Stomach (tissue), 4 donors: Measurements from ENCODE around the gene HDAC3.
A peak's percentile ranks its signal among the peaks of the same experiment; 100 is the strongest.

Experiments used
- EP300 ChIP-seq: sonication (generic); formaldehyde crosslinking; IDR thresholded peaks from one replicate; pipeline ENCODE4 v1.6.1; 2017; ENCODE audit warnings: antibody characterized with exemption
- POLR2A ChIP-seq, 4 donors: fragments of 450-650 bp; IDR thresholded peaks; one replicate each; pipeline ENCODE4 v1.6.1; 2016; ENCODE audit warnings: antibody characterized with exemption in 4 of 4, control low read depth in 2 of 4, mild to moderate bottlenecking in 1 of 4, moderate library complexity in 1 of 4
- POLR2AphosphoS5 ChIP-seq, 3 donors: sonication (generic); formaldehyde crosslinking; IDR thresholded peaks; one replicate each; pipeline ENCODE4 v1.6.1; 2016; ENCODE audit warnings: antibody characterized with exemption in 3 of 3
- TF ChIP-seq, protein P1 (sequence below), 7 experiments: fragments of 450-650 bp in 4 of 7; fragments of 200-600 bp in 3 of 7; sonication (generic) in 3 of 7; IDR thresholded peaks; one replicate each; pipeline ENCODE4 v1.5.1; 2016 to 2019; ENCODE audit warnings: antibody characterized with exemption in 7 of 7, control low read depth in 2 of 7, mild to moderate bottlenecking in 1 of 7

DNA sequence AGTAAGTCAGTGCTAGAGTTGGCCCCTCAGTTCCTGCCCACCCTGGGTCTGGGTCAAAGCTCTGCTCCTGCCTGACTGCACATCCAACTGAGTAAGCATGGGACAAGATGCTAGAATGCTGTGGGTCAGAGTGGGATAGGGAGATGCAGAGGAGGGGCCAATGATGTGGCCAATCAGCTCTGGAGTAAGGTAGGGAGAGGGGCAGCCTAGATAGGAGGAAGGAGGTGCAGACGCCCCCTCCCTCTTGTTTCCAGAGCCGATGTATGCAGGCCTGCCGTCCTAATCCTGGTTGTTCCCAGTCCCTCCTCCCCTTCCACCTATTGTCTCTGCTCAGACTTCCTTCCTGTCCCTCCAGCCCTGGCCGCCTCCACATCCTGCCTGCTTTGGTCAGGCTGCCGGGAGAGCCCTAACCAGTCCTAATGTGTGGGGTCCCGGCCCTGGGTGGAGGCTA, 44.1 kb upstream of the HDAC3 start:
- TF ChIP-seq POLR2A (IDR thresholded peaks at IDR 0.05): no peak
- TF ChIP-seq, protein P1, sequence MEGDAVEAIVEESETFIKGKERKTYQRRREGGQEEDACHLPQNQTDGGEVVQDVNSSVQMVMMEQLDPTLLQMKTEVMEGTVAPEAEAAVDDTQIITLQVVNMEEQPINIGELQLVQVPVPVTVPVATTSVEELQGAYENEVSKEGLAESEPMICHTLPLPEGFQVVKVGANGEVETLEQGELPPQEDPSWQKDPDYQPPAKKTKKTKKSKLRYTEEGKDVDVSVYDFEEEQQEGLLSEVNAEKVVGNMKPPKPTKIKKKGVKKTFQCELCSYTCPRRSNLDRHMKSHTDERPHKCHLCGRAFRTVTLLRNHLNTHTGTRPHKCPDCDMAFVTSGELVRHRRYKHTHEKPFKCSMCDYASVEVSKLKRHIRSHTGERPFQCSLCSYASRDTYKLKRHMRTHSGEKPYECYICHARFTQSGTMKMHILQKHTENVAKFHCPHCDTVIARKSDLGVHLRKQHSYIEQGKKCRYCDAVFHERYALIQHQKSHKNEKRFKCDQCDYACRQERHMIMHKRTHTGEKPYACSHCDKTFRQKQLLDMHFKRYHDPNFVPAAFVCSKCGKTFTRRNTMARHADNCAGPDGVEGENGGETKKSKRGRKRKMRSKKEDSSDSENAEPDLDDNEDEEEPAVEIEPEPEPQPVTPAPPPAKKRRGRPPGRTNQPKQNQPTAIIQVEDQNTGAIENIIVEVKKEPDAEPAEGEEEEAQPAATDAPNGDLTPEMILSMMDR (IDR thresholded peaks at IDR 0.05): no peak
- TF ChIP-seq POLR2AphosphoS5 (IDR thresholded peaks at IDR 0.05): peak in 2 of 3 donors; percentile 23 to 49
- no peak for TF ChIP-seq EP300
